Activated CD4-positive, alpha-beta T cell treated with anti-CD3 and anti-CD28 coated beads, Interleukin-2, amount 10 ng/mL, durations not matched to agents 7 days and 5 days (primary cell): Measurements from ENCODE around the gene SMIM27. TPM values are rescaled to one million over a fixed set of nuclear protein-coding genes. Genes with fewer than 3 reads are reported as not detected.
"Not testable (repeated sequence)": the region's sequence is repeated elsewhere in the genome, so short reads cannot be mapped to it uniquely, and the experiment has no call there.

Experiments used
- CTCF ChIA-PET: fragments of 350-600 bp; sonication (Branson Sonifier 250); formaldehyde crosslinking; loops from one replicate; lab custom pipeline; 2021; ENCODE audit warnings: antibody characterized with exemption; lab: Charles Lee
- POLR2A ChIA-PET: fragments of 350-600 bp; sonication (Branson Sonifier 250); formaldehyde crosslinking; loops from one replicate; lab custom pipeline; 2021; ENCODE audit warnings: antibody characterized with exemption; lab: Charles Lee
- DNase-seq: peaks from one replicate; pipeline ENCODE4 v3.0.0-alpha.2; 2020
- H3K27ac Mint-ChIP-seq: one replicate; pipeline ENCODE4 v1.8.0; 2021; ENCODE audit warnings: mild to moderate bottlenecking, moderate library complexity, mixed read lengths
- H3K27me3 Mint-ChIP-seq: one replicate; pipeline ENCODE4 v1.8.0; 2021; ENCODE audit warnings: mixed read lengths
- H3K36me3 Mint-ChIP-seq: one replicate; pipeline ENCODE4 v1.8.0; 2021; ENCODE audit warnings: low read depth, mixed read lengths
- H3K4me1 Mint-ChIP-seq: one replicate; pipeline ENCODE4 v1.8.0; 2021; ENCODE audit warnings: mixed read lengths
- H3K4me3 Mint-ChIP-seq: one replicate; pipeline ENCODE4 v1.8.0; 2021; ENCODE audit warnings: mild to moderate bottlenecking, moderate library complexity, mixed read lengths
- H3K9me3 Mint-ChIP-seq: one replicate; pipeline ENCODE4 v1.8.0; 2021; ENCODE audit warnings: mixed read lengths
- total RNA-seq, 2 experiments: library from RNA; stranded (reverse); gene quantifications; one replicate each; pipeline ENCODE4 v1.2.3, GENCODE V29; 2021

SMIM27 gene
- 10 to 100 TPM; 17.1 to 20.0 TPM for total RNA-seq

GRCh38 chr9:32552172-32552872 is at the start of gene SMIM27, which contains the start of gene TOPORS:
TSS of gene SMIM27 (plus strand) at chr9:32552327. CDS start at chr9:32552435, 108 bp downstream.
TSS of gene TOPORS (minus strand) at chr9:32552586. CDS start at chr9:32552436, 150 bp downstream.
- H3K4me1 Mint-ChIP-seq = peaks cover 36% of the 10 kb centered on the region
- DNase-seq = peak; percentile 91
- H3K4me3 Mint-ChIP-seq = peak within 1 kb of the TSS; percentile 94
- H3K36me3 Mint-ChIP-seq = peaks cover 21% of the 10 kb centered on the region
- ChIA-PET CTCF (interaction anchor here (0.6 to 3.6 kb wide), 6 partner anchors 21 to 1910 kb away, joined by 3 to 25 read pairs (median 4); partner anchors contain the start of genes NDUFB6 and RIGI), POLR2A (interaction anchor here (0.5 to 0.9 kb wide), 2 partner anchors 11 to 473 kb away, joined by 3 read pairs; partner anchors contain the start of gene DNAJA1)
- no peaks in the 10 kb centered on the region for H3K9me3 Mint-ChIP-seq
- H3K27me3 Mint-ChIP-seq = no peaks in the 10 kb centered on the region
- peak within 1 kb of the TSS; percentile 100 for H3K27ac Mint-ChIP-seq

GRCh38 chr9:32502464-32502863 is 49.7 kb upstream of the SMIM27 start:
- CTCF ChIA-PET = interaction anchor here (1.4 kb wide), 1 partner anchor 34 kb away, joined by 3 read pairs; no protein-coding TSS in a partner anchor

DNA sequence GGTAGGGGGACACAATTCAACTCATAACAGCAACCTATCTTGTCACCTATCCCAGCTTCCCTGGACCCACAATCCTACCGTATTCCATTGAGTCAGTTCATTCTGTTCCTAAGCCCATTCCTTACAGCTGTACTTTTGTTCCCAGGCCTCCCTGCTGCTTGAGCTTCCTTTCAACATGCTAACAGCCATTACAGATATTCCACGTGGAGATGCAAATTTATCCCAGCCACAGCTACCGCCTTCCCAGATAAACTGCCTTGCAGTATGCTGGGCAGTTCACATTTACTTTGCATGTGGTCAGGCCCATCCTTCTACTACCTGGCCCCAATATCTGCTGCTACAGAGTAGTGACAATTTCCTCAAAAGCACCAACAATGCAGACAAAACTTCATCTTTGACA is 49.1 kb upstream of the SMIM27 start:
- no peaks in the 10 kb centered on the region for H3K27me3 Mint-ChIP-seq
- ChIA-PET CTCF (interaction anchor here (0.9 to 1.7 kb wide), 3 partner anchors 11 to 35 kb away, joined by 3 to 4 read pairs (median 3); partner anchors contain the start of gene RIGI), POLR2A (no interaction called here)

More at GRCh38 chr9:32502464-32502863, 49.7 kb upstream of the SMIM27 start:
- POLR2A ChIA-PET = no interaction called here
- no peaks in the 10 kb centered on the region for H3K9me3 Mint-ChIP-seq
- no peaks in the 10 kb centered on the region for H3K27me3 Mint-ChIP-seq
- no peak overlapping the region for H3K27ac Mint-ChIP-seq
- no peak for DNase-seq
- H3K4me3 Mint-ChIP-seq = no peak overlapping the region
- peaks cover 3% of the 10 kb centered on the region for H3K4me1 Mint-ChIP-seq
- H3K36me3 Mint-ChIP-seq = peaks cover 41% of the 10 kb centered on the region

GRCh38 chr9:32508728-32509127 is 43.4 kb upstream of the SMIM27 start:
- Mint-ChIP-seq H3K36me3 (peaks cover 19% of the 10 kb centered on the region), H3K9me3 (peaks cover 5% of the 10 kb centered on the region), H3K4me3 (no peak overlapping the region), H3K27me3 (no peaks in the 10 kb centered on the region), H3K4me1 (peaks cover 40% of the 10 kb centered on the region), H3K27ac (no peak overlapping the region)
- ChIA-PET CTCF (interaction anchor here (1.0 to 2.9 kb wide), 3 partner anchors 13 to 130 kb away, joined by 3 to 10 read pairs (median 6); no protein-coding TSS in a partner anchor), POLR2A (no interaction called here)
- DNase-seq = no peak

More for the DNA sequence above, 49.1 kb upstream of the SMIM27 start:
- H3K36me3 Mint-ChIP-seq = peaks cover 39% of the 10 kb centered on the region
- no peak overlapping the region for H3K27ac Mint-ChIP-seq
- no peaks in the 10 kb centered on the region for H3K9me3 Mint-ChIP-seq
- DNase-seq = no peak
- H3K4me3 Mint-ChIP-seq = no peak overlapping the region
- H3K4me1 Mint-ChIP-seq = peaks cover 3% of the 10 kb centered on the region

GRCh38 chr9:32516241-32516640 is 35.9 kb upstream of the SMIM27 start:
- H3K9me3 Mint-ChIP-seq = peaks cover 22% of the 10 kb centered on the region
- no peaks in the 10 kb centered on the region for H3K27me3 Mint-ChIP-seq
- ChIA-PET CTCF (interaction anchor here (1.1 to 2.5 kb wide), 2 partner anchors 10 kb away, joined by 3 to 11 read pairs; partner anchors contain the start of gene RIGI), POLR2A (no interaction called here)
- no peak overlapping the region for H3K27ac Mint-ChIP-seq
- H3K4me3 Mint-ChIP-seq = no peak overlapping the region
- H3K4me1 Mint-ChIP-seq = peaks cover 32% of the 10 kb centered on the region
- no peak for DNase-seq
- peaks cover 72% of the 10 kb centered on the region for H3K36me3 Mint-ChIP-seq

DNA sequence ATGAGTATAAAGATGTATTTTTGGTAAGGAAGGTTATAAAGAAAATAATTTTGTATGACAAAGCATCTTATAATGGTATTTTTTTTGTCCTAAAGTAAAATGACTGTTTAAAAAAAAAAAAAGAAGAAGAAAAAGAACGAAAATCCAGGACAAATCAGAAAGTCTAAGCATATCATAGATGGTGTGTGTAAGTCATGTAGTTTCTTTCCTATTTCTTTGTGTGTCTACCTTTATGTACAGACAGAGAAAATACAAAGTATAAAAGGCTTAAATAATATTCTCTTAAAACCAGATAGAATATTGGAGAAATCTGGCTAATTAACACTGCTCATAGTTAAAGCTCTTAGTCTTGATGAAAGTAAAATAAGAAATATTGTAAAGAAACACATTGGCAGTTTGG is 33.9 kb upstream of the SMIM27 start:
- no peak overlapping the region for H3K4me3 Mint-ChIP-seq
- H3K9me3 Mint-ChIP-seq = peaks cover 37% of the 10 kb centered on the region
- peaks cover 87% of the 10 kb centered on the region for H3K36me3 Mint-ChIP-seq
- ChIA-PET POLR2A (no interaction called here), CTCF (interaction anchor here (0.6 kb wide), 1 partner anchor 468 kb away, joined by 3 read pairs; no protein-coding TSS in a partner anchor)
- no peak overlapping the region for H3K27ac Mint-ChIP-seq
- H3K4me1 Mint-ChIP-seq = peaks cover 32% of the 10 kb centered on the region
- DNase-seq = no peak
- no peaks in the 10 kb centered on the region for H3K27me3 Mint-ChIP-seq

DNA sequence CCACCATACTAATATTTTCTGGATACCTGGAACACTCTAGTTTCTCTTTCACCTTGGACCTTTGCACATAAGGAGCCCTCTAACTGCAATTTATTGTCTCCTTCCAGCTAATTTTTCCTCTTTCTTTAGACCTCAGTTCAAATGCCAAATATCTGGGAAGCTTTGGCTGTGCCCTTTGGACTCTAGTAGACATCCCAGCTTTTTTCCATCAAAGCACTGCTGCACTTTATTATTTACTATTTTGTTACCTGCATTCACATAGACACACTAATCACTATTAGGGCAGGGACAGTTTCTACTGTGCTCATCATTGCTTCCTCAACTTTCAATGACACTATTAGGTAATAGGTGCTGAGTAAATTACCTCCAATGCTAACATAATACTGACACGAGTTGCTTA is 28.2 kb upstream of the SMIM27 start:
- peak overlapping the region; percentile 93 for H3K4me3 Mint-ChIP-seq
- H3K27me3 Mint-ChIP-seq = no peaks in the 10 kb centered on the region

GRCh38 chr9:32524558-32524891 is 27.6 kb upstream of the SMIM27 start:
- ChIA-PET CTCF (interaction anchor here (1.1 to 2.6 kb wide), 2 partner anchors 47 to 56 kb away, joined by 3 to 8 read pairs; no protein-coding TSS in a partner anchor), POLR2A (interaction anchor here (2.5 kb wide), 1 partner anchor 26 kb away, joined by 7 read pairs; no protein-coding TSS in a partner anchor)
- Mint-ChIP-seq H3K36me3 (peaks cover 54% of the 10 kb centered on the region), H3K4me3 (peak overlapping the region; percentile 93), H3K9me3 (peaks cover 24% of the 10 kb centered on the region), H3K27ac (peak overlapping the region; percentile 72), H3K4me1 (peaks cover 52% of the 10 kb centered on the region)
- H3K27me3 Mint-ChIP-seq, DNase-seq: not testable (repeated sequence)

More for the DNA sequence above, 28.2 kb upstream of the SMIM27 start:
- DNase-seq = no peak
- Mint-ChIP-seq H3K27ac (no peak overlapping the region), H3K9me3 (peaks cover 24% of the 10 kb centered on the region), H3K36me3 (peaks cover 57% of the 10 kb centered on the region), H3K4me1 (peaks cover 52% of the 10 kb centered on the region)
- CTCF ChIA-PET = interaction anchor here (1.1 kb wide), 1 partner anchor 48 kb away, joined by 3 read pairs; no protein-coding TSS in a partner anchor
- POLR2A ChIA-PET = no interaction called here

- Mint-ChIP-seq H3K9me3 (peaks cover 24% of the 10 kb centered on the region), H3K4me1 (peaks cover 52% of the 10 kb centered on the region)
These were observed 27.0 kb upstream of the SMIM27 start for GRCh38 chr9:32524892-32525708.

DNA sequence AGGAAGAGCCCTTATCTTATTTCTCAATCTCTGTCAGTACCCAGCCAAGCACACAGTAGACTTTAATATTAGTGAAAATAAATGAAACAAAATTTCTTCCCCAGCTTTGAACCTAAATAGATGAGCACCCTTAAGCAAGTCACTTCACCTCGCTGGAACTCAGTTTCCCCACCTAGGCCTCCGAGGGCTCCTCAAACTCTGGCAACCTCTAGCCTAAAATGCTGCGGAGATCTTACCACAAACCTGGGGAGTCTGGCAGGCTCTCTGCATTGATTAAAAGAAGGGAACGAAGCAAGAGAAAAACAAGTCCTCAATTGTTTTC is 26.5 kb upstream of the SMIM27 start:
- Mint-ChIP-seq H3K36me3 (peaks cover 44% of the 10 kb centered on the region), H3K4me1 (peaks cover 51% of the 10 kb centered on the region), H3K27ac (peak overlapping the region; percentile 96), H3K27me3 (no peaks in the 10 kb centered on the region), H3K9me3 (peaks cover 24% of the 10 kb centered on the region), H3K4me3 (peak overlapping the region; percentile 93)
- no peak for DNase-seq
- ChIA-PET CTCF (interaction anchor here (0.6 to 2.6 kb wide), 14 partner anchors 9 to 790 kb away, joined by 3 to 13 read pairs (median 4); partner anchors contain the start of gene NDUFB6), POLR2A (interaction anchor here (0.6 to 2.5 kb wide), 2 partner anchors 18 to 25 kb away, joined by 3 to 7 read pairs; no protein-coding TSS in a partner anchor)

More at GRCh38 chr9:32524892-32525708, 27.0 kb upstream of the SMIM27 start:
- ChIA-PET POLR2A (interaction anchor here (0.6 to 2.5 kb wide), 2 partner anchors 17 to 26 kb away, joined by 3 to 7 read pairs; no protein-coding TSS in a partner anchor), CTCF (interaction anchor here (1.0 to 2.6 kb wide), 12 partner anchors 8 to 146 kb away, joined by 3 to 13 read pairs (median 4); partner anchors contain the start of gene NDUFB6)
- peak; percentile 29 for DNase-seq
- peak overlapping the region; percentile 96 for H3K27ac Mint-ChIP-seq
- H3K27me3 Mint-ChIP-seq = no peaks in the 10 kb centered on the region
- peaks cover 49% of the 10 kb centered on the region for H3K36me3 Mint-ChIP-seq
- H3K4me3 Mint-ChIP-seq = peak overlapping the region; percentile 93

DNA sequence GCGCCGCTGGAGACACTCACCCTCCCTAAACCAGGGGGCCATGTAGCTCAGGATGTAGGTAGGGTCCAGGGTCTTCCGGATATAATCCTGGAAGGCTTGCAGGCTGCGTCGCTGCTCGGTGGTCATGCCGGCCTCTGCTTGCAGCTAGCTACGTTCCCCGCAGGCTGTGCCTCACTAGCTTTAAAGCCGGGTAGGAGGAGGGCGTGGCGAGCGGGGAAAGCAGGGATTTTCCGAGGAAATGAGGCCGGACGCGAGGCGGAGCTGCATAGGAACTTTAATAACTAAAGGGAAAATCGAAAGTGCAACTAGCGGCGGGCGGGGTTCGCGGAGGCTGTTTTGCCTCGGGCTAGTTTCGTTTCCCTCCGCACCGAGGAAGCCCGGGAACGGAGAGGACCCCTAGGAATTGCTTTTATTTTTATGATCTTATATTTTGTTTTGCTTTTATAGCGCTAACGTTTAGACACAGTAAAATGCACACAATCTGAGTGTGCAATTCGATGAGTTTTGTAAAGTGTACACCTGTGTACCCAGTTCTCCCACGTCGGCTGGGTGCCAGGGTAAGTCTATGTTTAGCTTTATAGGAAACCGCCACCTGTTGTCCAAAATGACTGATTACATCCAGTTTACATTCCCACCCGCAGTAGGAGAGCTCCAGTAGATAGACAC is 26.0 kb upstream of the SMIM27 start, which contains the start of gene RIGI:
Gene RIGI (minus strand): TSS at position 156 of the 666 bp plus-strand sequence. CDS start 30 bp downstream, at position 126.
- Mint-ChIP-seq H3K4me1 (peaks cover 50% of the 10 kb centered on the region), H3K9me3 (peaks cover 24% of the 10 kb centered on the region), H3K4me3 (peak within 1 kb of the TSS; percentile 93), H3K27ac (peak within 1 kb of the TSS; percentile 96), H3K27me3 (no peaks in the 10 kb centered on the region), H3K36me3 (peaks cover 42% of the 10 kb centered on the region)
- ChIA-PET CTCF (interaction anchor here (0.6 to 2.6 kb wide), 19 partner anchors 9 to 1102 kb away, joined by 3 to 13 read pairs (median 4); partner anchors contain the start of genes NDUFB6 and TOPORS), POLR2A (interaction anchor here (0.6 to 2.5 kb wide), 3 partner anchors 22 to 25 kb away, joined by 3 to 7 read pairs (median 3); no protein-coding TSS in a partner anchor)
- DNase-seq = peak; percentile 86
